Measurements from ENCODE around the gene PRKG1. TPM values are rescaled to one million over a fixed set of nuclear protein-coding genes. Genes with fewer than 3 reads are reported as not detected.

The PRKG1 gene
- total RNA-seq, 4 donors from 2014 or later = 24.5 to 46.1 (median 37.1) TPM

DNA sequence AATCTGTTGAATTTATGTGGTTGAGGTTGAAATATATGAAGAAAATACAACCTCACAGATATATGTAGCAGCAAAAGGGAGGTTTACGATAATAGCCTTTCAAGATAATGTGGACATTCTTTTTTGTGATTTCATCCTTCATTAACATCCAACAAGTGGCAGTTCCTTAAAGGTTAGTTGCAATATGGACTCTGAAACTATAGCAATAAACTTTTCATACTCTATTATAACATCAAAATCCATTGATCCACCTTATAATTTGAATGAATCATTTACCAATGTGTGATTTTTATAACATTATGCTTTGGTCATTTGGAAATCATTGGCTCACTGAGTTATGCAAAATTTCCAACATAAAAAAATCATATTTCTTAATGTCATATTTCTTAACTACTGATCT is 825.9 kb downstream of the PRKG1 start:
- H3K36me3 ChIP-seq = no peaks in the 10 kb centered on the region
- WGBS = 96% methylated on average over 1 of the region's 1 CpG
- TF ChIP-seq EP300 (IDR thresholded peaks at IDR 0.05) (no peak), POLR2AphosphoS5 (IDR thresholded peaks at IDR 0.05) (no peak), POLR2A (IDR thresholded peaks at IDR 0.05; ENCODE audit: low read depth) (no peak)
- TF ChIP-seq, protein P1, sequence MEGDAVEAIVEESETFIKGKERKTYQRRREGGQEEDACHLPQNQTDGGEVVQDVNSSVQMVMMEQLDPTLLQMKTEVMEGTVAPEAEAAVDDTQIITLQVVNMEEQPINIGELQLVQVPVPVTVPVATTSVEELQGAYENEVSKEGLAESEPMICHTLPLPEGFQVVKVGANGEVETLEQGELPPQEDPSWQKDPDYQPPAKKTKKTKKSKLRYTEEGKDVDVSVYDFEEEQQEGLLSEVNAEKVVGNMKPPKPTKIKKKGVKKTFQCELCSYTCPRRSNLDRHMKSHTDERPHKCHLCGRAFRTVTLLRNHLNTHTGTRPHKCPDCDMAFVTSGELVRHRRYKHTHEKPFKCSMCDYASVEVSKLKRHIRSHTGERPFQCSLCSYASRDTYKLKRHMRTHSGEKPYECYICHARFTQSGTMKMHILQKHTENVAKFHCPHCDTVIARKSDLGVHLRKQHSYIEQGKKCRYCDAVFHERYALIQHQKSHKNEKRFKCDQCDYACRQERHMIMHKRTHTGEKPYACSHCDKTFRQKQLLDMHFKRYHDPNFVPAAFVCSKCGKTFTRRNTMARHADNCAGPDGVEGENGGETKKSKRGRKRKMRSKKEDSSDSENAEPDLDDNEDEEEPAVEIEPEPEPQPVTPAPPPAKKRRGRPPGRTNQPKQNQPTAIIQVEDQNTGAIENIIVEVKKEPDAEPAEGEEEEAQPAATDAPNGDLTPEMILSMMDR (IDR thresholded peaks at IDR 0.05) = no peak
- H3K9me3 ChIP-seq = no peaks in the 10 kb centered on the region
- H3K4me3 ChIP-seq = no peak overlapping the region
- no peak for DNase-seq (ENCODE audit: extremely low spot score)
- intact Hi-C loops (cut with DNase I) = no loop called here
- no peak overlapping the region for H3K27ac ChIP-seq (replicated peaks in 1 of 4)
- peaks cover 0 to 12% (median 3%) of the 10 kb centered on the region in 4 donors for H3K4me1 ChIP-seq
- H3K27me3 ChIP-seq = no peaks in the 10 kb centered on the region

DNA sequence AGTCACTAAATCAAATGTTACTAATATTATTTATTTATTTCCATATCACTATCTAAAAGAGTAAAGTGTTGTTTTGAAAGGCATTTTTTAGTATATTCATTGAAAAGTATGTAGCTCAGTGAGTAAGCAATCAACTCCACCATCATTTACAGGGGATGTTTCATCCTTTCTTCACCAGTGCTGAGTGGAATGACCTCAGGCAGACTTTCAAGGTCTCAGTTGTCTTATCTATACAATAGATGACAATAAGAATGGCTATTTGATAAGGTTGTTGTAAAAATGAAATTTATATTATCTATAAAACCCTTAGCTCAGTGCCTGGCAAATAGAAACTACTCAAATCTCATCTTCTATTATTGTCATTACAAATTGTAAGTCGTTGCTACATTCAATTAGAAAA is 829.4 kb downstream of the PRKG1 start:
- intact Hi-C loops (cut with DNase I) = no loop called here
- no peak overlapping the region for H3K27ac ChIP-seq (replicated peaks in 1 of 4)
- H3K27me3 ChIP-seq = no peaks in the 10 kb centered on the region
- H3K4me1 ChIP-seq = no peaks in the 10 kb centered on the region
- H3K36me3 ChIP-seq = no peaks in the 10 kb centered on the region
- WGBS = 85% methylated on average over 1 of the region's 1 CpG
- no peak for DNase-seq (ENCODE audit: extremely low spot score)
- H3K9me3 ChIP-seq = no peaks in the 10 kb centered on the region
- TF ChIP-seq POLR2AphosphoS5 (IDR thresholded peaks at IDR 0.05) (no peak), POLR2A (IDR thresholded peaks at IDR 0.05; ENCODE audit: low read depth) (no peak), EP300 (IDR thresholded peaks at IDR 0.05) (no peak)
- TF ChIP-seq, protein P1 (IDR thresholded peaks at IDR 0.05) = no peak
- H3K4me3 ChIP-seq = no peak overlapping the region

DNA sequence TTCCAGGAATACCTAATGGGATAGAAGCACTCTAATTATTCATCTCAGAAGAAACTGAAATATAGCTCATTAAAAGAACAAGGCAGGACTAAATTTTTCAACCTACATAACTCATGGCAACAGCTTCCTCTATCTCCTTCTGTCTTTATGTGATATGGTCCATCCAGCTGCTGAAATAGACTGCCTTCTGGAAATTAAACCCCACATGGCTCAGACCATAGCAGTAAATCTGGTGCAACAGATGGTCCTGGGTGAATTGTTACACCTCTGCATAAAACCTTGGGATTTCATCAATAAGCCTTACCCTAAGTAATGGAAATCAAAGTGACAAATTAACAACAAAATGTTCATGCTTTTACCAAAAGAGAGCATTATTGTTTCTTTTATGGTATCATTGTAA is 830.7 kb downstream of the PRKG1 start:
- Histone ChIP-seq H3K4me1 (no peaks in the 10 kb centered on the region), H3K4me3 (no peak overlapping the region), H3K9me3 (no peaks in the 10 kb centered on the region), H3K27me3 (no peaks in the 10 kb centered on the region), H3K27ac (replicated peaks in 1 of 4) (no peak overlapping the region), H3K36me3 (no peaks in the 10 kb centered on the region)
- DNase-seq (ENCODE audit: extremely low spot score) = no peak
- intact Hi-C loops (cut with DNase I) = no loop called here
- TF ChIP-seq EP300 (IDR thresholded peaks at IDR 0.05) = no peak
- TF ChIP-seq, protein P1 (IDR thresholded peaks at IDR 0.05) = no peak
- TF ChIP-seq POLR2AphosphoS5 (IDR thresholded peaks at IDR 0.05) = no peak
- TF ChIP-seq POLR2A (IDR thresholded peaks at IDR 0.05; ENCODE audit: low read depth) = no peak

DNA sequence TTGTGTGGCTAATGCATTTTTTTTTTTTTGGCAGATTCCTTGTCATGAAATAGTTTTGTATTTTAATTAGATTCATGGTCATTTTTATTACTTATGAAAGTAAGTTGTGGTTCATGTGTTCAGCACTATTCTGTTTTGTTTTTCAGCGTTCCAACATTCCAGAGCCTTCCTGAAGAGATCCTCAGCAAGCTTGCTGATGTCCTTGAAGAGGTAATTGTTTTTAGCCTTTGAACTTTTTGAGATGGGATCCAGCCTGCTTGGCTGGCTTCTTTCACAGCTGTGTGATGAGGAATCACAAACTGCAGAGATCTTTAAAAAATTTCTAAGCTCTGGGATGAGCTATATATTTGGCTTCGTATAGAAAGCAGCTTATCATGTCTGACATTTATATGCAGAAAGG is 833.1 kb downstream of the PRKG1 start:
- no peaks in the 10 kb centered on the region for H3K27me3 ChIP-seq
- intact Hi-C loops (cut with DNase I) = no loop called here

DNA sequence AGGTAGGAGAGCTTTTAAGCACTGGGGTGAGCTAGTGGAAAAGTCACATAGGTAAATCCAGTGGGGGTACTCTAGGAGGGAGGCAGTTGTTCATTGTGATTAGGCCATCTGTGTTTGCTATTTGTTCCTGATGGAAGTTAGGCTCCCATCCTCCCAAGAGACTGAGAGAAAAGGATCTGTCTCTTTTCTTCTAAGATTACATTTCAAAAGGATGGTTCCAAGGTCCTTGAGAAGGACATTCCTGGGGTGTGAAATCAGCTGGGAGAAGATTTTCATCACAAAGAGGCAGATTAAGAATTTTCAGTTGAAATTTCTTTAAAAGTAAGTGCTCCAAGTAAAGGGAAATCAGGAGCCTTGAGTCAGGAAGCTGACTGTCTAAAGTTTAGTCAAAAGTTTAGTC is 835.9 kb downstream of the PRKG1 start:
- no peak for DNase-seq (ENCODE audit: extremely low spot score)
- TF ChIP-seq, protein P1 (IDR thresholded peaks at IDR 0.05) = no peak
- TF ChIP-seq POLR2AphosphoS5 (IDR thresholded peaks at IDR 0.05) = no peak
- TF ChIP-seq POLR2A (IDR thresholded peaks at IDR 0.05; ENCODE audit: low read depth) = no peak
- TF ChIP-seq EP300 (IDR thresholded peaks at IDR 0.05) = no peak
- Histone ChIP-seq H3K4me1 (no peaks in the 10 kb centered on the region), H3K27me3 (no peaks in the 10 kb centered on the region), H3K27ac (replicated peaks in 1 of 4) (no peak overlapping the region), H3K36me3 (no peaks in the 10 kb centered on the region), H3K9me3 (no peaks in the 10 kb centered on the region), H3K4me3 (no peak overlapping the region)
- intact Hi-C loops (cut with DNase I) = no loop called here

More for the DNA sequence above, 833.1 kb downstream of the PRKG1 start:
- Histone ChIP-seq H3K4me3 (no peak overlapping the region), H3K27ac (replicated peaks in 1 of 4) (no peak overlapping the region), H3K9me3 (no peaks in the 10 kb centered on the region), H3K36me3 (no peaks in the 10 kb centered on the region), H3K4me1 (no peaks in the 10 kb centered on the region)
- no peak for TF ChIP-seq POLR2A (IDR thresholded peaks at IDR 0.05; ENCODE audit: low read depth)
- TF ChIP-seq EP300 (IDR thresholded peaks at IDR 0.05) = no peak
- no peak for TF ChIP-seq POLR2AphosphoS5 (IDR thresholded peaks at IDR 0.05)
- TF ChIP-seq, protein P1 (IDR thresholded peaks at IDR 0.05) = no peak
- no peak for DNase-seq (ENCODE audit: extremely low spot score)
- 44% methylated on average over 2 of the region's 2 CpGs for WGBS

Data from esophagus muscularis mucosa (tissue), 4 donors.